NCI-H1417 treated with DMSO at 0.1 percent for 48 hours (cell line): ENCODE data around the gene SLC24A2.
"Not testable (repeated sequence)": the region's sequence is repeated elsewhere in the genome, so short reads cannot be mapped to it uniquely, and the experiment has no call there.

Source experiments
- DNase-seq: peaks from one replicate; lab custom pipeline; 2025; lab: John Stamatoyannopoulos, UW

Gene SLC24A2

GRCh38 chr9:19788614-19789271 is at the start of gene SLC24A2:
Gene SLC24A2, minus strand, starts transcription at chr9:19789037.
- no peak for DNase-seq

DNA sequence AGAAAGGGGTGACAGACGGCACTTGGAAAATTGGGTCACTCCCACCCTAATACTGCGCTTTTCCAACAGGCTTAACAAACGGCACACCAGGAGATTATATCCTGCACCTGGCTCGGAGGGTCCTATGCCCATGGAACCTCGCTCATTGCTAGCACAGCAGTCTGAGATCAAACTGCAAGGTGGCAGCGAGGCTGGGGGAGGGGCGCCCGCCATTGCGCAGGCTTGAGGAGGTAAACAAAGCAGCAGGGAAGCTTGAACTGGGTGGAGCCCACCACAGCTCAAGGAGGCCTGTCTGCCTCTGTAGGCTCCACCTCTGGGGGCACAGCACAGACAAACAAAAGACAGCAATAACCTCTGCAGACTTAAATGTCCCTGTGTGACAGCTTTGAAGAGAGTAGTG is 44.5 kb upstream of the SLC24A2 start:
- DNase-seq, result not testable (repeated sequence)

GRCh38 chr9:19830796-19831195 is 42.0 kb upstream of the SLC24A2 start:
- no peak for DNase-seq

- no peak for DNase-seq
Observed at GRCh38 chr9:19828576-19829109, 39.8 kb upstream of the SLC24A2 start.

DNA sequence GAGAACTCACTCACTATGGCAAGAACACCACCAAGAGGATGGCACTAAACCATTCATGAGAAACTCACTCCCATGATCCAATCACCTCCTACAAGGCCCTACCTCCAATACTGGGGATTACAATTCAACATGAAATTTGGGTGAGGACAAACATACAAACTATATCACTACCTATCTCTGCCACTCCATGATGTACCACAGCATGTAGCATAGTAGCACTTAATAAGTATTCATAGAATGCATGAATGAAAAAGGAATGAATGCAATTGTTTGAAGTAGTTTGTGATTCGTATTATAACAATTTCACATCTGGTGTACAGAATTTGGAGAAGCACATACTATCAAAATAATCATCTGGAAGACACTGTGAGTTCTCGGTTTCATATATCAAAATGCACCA is 27.9 kb upstream of the SLC24A2 start:
- no peak for DNase-seq

DNA sequence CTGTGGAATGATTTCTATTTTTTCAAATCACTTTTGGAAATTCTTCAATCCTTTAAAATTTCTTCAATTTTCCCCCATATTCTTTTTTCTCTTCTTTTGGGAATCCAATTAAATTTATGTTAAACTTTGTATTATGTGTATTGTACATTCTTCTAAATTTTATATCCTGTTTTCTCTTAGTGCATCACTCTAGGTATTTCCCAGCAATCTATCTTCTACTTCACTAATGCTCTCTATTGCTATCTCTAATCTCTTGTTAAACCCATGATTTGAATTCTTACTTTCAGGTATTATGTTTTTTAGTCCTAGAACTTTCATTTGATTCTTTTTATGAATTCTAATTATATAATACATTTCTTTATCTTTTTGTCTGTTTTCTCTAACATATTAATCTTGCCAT is 23.4 kb upstream of the SLC24A2 start:
- no peak for DNase-seq

DNA sequence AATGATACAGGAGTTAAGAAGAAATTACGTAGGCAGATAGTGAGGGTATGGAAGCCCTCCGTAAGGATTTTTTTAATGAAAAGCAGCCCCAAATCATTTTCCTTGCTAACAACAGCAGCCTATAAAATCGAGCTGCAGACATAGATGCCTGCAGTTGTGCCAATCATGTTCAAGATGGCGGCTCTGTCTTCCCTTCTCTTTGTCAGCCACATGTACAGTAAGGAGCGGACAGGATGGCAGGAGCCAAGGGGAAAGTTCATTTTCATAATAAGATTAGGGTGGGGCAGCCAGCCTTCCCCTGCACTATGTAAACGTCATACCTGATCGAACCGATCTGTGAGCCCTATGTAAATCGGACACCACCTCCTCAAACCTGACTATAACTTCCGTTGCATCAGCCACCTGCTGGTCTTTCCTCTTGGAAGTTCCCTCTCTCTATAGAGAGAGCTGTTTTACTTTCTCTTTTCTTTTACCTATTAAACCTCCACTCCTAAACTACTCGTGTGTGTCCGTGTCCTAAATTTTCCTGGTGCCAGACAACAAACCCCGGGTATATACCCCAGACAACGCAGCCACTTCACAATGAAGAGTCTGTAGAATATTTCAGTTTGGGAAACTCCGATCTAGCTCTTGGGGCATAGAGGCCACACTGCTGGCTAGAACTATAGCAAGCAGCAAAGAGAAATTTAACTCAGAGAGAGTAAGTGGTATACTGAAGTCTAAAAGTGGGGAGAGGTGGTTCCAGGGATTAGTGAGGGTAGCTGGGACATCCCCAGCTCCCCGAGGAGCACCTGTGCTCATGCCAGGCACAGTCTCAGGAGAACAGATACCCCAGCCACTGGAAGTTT is 20.8 kb upstream of the SLC24A2 start:
- no peak for DNase-seq

GRCh38 chr9:19807182-19807892 is 18.5 kb upstream of the SLC24A2 start:
- no peak for DNase-seq

- DNase-seq, result no peak
Observed at GRCh38 chr9:19804431-19804830, 15.6 kb upstream of the SLC24A2 start.

DNA sequence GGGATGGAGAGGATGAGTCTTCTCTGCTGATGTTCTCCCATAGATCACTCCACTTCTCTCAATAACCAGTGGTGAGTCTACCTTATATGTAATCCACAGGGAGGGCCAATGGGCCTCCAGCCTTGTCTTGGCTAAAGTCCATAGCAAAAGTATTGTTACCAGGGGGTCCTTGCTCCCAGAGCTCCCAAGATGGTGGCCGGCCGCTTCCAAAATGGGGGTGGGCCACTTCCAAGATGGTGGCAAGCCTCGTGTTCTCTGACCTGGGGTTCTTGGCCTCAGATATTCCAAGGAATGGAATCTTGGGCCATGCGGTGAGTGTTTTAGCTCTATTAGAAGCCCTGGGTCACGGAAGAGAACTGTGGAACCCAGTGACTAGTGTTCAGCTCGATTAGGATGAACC is 12.0 kb upstream of the SLC24A2 start:
- no peak for DNase-seq

DNA sequence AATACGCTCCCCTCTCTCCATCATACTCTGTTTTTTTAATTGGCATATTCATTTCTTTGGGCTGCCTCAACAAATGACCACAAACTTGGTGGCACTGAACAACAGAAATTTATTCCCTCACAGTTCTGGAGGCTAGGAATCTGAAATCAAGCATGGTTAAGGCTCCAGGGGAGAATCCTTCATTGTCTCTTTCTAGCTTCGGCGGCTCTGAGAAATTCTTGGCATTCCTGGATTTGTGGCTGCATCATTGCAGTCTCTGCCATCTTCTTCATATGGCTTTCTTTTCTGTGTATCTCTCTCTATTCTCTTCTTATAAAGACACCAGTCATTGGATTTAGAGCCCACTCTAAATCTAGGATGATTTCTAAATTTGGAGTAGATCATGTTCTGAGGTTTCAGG is 10.9 kb upstream of the SLC24A2 start:
- DNase-seq, result no peak

GRCh38 chr9:19788152-19788551 is 685 bp downstream of the SLC24A2 start:
- no peak for DNase-seq

DNA sequence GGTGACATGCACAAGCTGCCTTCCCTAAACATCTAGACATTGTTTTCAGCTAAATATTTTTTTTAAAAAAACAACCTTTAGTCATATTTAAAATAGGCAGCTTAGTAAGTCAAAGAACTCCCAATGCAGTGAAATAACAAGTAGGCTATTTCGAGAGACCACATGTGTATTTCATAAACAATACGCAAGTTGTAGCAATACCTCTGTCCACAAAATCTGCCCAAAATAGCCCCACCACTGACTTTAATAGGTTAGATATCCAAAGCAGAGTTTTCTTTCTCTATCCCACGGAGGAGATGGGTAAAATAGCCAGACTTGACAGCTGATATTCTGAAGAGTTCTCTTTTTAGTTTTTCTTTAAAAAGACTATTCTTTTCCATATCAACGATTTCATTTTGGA is 1.2 kb downstream of the SLC24A2 start:
- DNase-seq, result no peak

GRCh38 chr9:19785230-19785629 is 3.6 kb downstream of the SLC24A2 start:
- DNase-seq, result no peak

DNA sequence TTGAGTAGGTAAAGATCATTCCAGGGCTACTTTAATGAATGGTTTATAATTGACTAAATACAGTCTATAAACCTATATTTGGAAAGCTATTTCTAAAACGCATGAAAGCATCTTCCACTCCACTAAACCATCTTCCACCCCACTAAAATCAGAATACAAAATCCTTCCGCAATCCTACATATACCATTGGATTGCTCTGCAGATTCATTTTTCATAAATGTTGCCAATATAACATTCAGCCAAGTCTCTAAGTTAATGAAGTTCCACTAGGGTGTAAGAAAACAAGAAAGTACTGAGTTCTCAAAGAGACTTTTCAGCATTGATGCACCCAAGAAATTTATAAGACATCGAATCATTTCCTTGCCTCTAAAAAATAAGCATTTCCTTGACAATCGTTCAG is 4.7 kb downstream of the SLC24A2 start:
- no peak for DNase-seq

GRCh38 chr9:19783500-19783899 is 5.3 kb downstream of the SLC24A2 start:
- no peak for DNase-seq

DNA sequence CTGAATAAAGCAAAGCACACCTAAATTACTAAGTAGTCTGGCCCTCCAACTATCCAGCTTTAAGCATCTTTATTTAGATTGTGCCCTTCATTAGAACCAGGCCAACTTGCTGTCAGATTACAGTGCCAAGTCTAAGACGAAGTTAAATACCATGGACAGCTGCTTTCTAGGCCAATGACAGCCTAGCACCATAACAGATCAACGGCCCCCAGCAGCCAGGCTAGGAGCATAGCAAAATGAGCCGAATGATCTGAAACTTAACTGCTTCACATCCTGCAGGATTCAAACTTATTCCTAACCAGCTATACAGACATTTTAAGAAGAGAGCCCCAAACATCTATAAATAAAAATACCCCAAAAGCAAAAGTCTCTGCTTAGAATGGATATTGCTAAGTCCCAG is 6.8 kb downstream of the SLC24A2 start:
- no peak for DNase-seq

- DNase-seq, result no peak
Observed at GRCh38 chr9:19781240-19781639, 7.6 kb downstream of the SLC24A2 start.

DNA sequence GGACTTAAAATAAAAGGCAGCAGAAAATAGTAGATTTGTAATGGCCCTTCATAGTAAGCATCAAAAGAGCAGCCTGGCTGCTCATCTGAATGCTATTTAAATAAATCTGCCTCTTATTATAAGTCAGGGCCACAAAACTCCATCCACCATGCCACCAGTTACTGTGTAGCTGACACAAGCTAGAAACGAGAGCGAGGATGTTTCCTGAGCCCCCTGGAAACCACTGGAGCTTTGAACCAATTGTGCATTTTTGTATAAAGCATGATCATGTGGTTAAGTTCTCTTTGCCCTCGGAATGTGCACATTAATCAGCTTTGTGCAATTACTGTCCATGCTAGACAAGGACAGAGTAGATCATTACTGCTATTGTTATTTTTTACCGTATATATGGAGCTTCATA is 17.4 kb downstream of the SLC24A2 start:
- DNase-seq, result no peak

GRCh38 chr9:19770973-19771372 is 17.9 kb downstream of the SLC24A2 start:
- DNase-seq, result no peak

- no peak for DNase-seq
Observed at GRCh38 chr9:19769213-19769612, 19.6 kb downstream of the SLC24A2 start.

GRCh38 chr9:19768798-19769197 is 20.0 kb downstream of the SLC24A2 start:
- DNase-seq, result no peak

GRCh38 chr9:19759066-19759465 is 29.8 kb downstream of the SLC24A2 start:
- DNase-seq, result no peak
